HG03039 (cell line): ENCODE results near the gene RGL4.
"Not testable (repeated sequence)": the region's sequence is repeated elsewhere in the genome, so short reads cannot be mapped to it uniquely, and the experiment has no call there.

ENCODE experiments used
- ATAC-seq: cut with Tn5 transposase; IDR thresholded peaks from one replicate; pipeline ENCODE4 v1.9.1; 2021; ENCODE audit warnings: mild to moderate bottlenecking, moderate library complexity; ENCODE audit not compliant: unreplicated experiment

RGL4 gene

GRCh38 chr22:23728108-23728507 lies 37.3 kb downstream of the RGL4 start:
- ATAC-seq, result not testable (repeated sequence)

GRCh38 chr22:23737696-23738095 lies 46.9 kb downstream of the RGL4 start:
- no peak for ATAC-seq

- no peak for ATAC-seq
These were observed 51.9 kb downstream of the RGL4 start for GRCh38 chr22:23742505-23743264.

- ATAC-seq, result no peak
These were observed 52.5 kb downstream of the RGL4 start for GRCh38 chr22:23743303-23743705.

GRCh38 chr22:23744001-23744400 lies 53.2 kb downstream of the RGL4 start:
- no peak for ATAC-seq

GRCh38 chr22:23744485-23744884 lies 53.7 kb downstream of the RGL4 start:
- no peak for ATAC-seq

- no peak for ATAC-seq
These were observed 55.0 kb downstream of the RGL4 start for GRCh38 chr22:23745791-23746190.
